Fibroblast of lung (primary cell): ENCODE data around the gene IFNGR1.

ENCODE experiments used
- EZH2 ChIP-seq: IDR thresholded peaks from 2 replicates; pipeline ENCODE4 v1.5.1; 2012; ENCODE audit warnings: low read length, control low read depth, mild to moderate bottlenecking; ENCODE audit errors: missing control alignments
- TF ChIP-seq, protein P1 (sequence below), 2 donors: IDR thresholded peaks in 1 of 2; conservative IDR thresholded peaks in 1 of 2; 1 replicate in 1 of 2; 2 replicates in 1 of 2; pipeline ENCODE4 v1.5.1; 2011 to 2012; ENCODE audit warnings: low read length in 2 of 2, control low read depth in 1 of 2, inconsistent platforms in 1 of 2, low read depth in 1 of 2, mild to moderate bottlenecking in 1 of 2

DNA sequence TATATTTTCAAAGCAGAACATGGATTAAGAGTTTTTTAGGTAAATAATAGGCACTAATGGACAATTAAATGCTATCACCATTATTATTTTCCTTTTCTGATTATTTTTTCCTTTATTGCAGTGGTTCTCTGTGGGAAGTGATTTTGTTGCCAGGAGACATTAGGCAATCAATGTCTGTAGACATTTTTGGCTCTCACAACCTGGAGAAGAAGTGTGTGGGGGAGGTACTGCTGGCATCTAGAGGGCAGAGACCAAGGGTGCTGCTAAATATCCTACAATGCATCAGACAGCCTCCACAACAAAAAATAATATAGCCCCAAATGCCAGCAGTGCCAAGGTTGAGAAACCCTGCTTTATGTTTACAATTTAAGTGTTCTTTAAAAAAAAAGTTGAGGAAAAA, 8.3 kb downstream of the IFNGR1 start:
- TF ChIP-seq, protein P1, sequence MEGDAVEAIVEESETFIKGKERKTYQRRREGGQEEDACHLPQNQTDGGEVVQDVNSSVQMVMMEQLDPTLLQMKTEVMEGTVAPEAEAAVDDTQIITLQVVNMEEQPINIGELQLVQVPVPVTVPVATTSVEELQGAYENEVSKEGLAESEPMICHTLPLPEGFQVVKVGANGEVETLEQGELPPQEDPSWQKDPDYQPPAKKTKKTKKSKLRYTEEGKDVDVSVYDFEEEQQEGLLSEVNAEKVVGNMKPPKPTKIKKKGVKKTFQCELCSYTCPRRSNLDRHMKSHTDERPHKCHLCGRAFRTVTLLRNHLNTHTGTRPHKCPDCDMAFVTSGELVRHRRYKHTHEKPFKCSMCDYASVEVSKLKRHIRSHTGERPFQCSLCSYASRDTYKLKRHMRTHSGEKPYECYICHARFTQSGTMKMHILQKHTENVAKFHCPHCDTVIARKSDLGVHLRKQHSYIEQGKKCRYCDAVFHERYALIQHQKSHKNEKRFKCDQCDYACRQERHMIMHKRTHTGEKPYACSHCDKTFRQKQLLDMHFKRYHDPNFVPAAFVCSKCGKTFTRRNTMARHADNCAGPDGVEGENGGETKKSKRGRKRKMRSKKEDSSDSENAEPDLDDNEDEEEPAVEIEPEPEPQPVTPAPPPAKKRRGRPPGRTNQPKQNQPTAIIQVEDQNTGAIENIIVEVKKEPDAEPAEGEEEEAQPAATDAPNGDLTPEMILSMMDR (conservative IDR thresholded peaks at IDR 0.05 in 1 of 2, IDR thresholded peaks at IDR 0.05 in 1 of 2; ENCODE audit: low read depth in 1 of 2, low read length in 2 of 2) = no peak
- TF ChIP-seq EZH2 = no peak
